ENCODE data around the gene NSMCE3.
A peak's percentile ranks its signal among the peaks of the same experiment; 100 is the strongest.

NSMCE3 gene

DNA sequence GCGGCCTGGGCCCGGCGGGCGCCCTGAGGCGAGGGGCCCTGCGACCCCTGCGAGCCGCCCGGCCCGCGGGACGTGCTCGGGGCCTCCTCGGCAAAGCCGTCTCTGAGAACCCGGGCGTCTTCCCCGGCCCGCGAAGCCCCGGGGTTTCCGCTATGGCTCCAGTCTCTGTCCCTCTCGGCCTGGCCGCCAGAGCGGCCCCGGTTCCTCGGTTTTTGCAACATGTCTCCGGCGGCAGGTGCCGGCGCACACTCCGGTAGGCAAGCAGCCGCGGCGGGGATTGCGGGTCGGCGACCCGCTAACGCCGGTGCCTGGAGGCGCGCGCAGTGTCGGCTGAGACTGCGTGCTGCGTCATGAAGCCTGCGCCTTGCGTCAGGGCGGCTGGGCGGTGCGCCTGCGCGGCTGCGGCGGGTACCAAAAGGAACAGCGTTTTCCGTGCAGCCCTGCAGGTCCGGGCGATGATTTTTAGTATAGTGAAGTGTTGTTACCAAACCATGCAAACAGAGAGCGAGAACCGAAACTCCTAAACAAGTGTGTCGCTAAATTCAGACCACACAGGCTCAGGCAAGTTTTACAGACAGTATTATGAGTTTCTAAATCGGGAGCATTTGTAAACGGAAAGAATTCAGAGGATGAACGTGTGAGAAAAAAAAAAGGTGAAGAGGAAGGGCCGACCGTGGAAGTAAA lies at the start of gene NSMCE3:
NSMCE3 (minus strand) TSS at position 338 of the 684 bp plus-strand sequence; CDS start at position 221, 117 bp downstream.
- DNase-seq (ENCODE audit: low spot score): peak; percentile 92

DNA sequence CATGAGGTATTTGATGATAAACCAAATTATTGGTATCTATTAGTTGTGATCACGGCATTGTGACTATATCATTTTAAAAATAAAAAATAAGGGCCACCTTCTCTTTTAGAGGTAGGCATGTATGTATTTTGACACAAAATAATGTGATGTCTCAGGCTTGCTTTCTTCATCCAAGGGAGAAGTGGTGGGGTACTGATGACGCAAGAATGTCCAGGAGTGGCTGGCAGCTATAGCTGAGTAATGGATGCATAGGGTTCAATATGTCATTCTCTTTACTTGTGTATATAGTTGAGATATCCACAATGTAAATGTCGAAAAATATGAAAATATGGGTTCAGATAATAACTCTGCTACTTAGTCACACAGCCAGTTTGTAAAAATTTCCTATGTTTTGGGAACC lies 46.8 kb upstream of the NSMCE3 start:
- no peak for DNase-seq (ENCODE audit: low spot score)

DNA sequence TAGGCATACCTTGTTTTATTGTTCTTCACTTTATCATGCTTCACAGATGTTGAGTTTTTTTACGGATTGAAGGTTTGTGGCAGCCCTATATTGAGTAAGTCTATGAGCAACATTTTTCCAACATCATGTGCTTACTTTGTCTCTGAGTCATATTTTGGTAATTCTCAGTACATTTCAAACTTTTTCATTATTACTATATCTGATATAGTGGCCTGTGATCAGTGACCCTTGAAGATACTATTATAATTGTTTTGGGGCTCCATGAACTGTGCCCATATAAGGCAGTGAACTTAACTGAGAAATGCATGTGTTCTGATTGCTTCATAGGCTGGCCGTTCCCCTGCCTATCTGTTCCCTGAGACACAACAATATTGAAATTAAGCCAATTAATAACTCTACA lies 42.8 kb upstream of the NSMCE3 start:
- no peak for DNase-seq (ENCODE audit: low spot score)

DNA sequence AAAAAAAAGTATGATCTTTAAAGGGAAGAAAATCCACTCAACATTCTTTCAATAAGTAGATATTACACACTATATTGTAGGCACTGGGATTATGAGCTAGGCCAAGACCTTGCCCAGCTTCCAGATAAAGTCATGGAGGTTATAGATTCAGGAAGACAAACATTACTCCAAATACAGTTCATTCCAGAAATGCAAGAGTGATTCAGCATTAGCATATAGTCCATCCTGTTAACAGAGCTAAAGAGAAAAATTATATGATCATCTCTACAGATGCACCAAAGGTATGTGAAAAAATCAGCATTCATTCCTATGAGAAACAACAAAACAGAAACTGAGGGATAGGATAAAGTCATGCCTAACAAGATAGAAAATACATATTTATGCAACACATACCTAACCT lies 42.1 kb upstream of the NSMCE3 start:
- DNase-seq (ENCODE audit: low spot score): no peak

DNA sequence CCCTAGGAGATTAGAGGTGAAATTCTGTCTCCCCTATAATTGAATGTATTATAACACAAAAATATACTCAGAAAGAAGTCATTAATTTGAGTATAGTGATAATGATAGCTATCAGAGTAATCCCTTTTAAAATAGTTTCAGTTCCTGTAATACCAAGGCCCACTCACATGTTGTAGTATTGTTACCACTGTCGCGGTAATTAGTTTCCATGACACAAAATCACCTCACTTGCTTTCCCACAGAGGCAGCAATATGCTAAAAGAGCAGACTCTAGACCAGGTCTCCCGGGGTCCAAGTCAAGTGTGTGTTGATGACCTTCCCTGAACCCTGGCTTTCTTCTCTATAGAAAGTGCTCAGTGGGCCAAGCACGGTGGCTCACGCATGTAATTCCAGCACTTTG lies 39.5 kb upstream of the NSMCE3 start:
- DNase-seq (ENCODE audit: low spot score): no peak

DNA sequence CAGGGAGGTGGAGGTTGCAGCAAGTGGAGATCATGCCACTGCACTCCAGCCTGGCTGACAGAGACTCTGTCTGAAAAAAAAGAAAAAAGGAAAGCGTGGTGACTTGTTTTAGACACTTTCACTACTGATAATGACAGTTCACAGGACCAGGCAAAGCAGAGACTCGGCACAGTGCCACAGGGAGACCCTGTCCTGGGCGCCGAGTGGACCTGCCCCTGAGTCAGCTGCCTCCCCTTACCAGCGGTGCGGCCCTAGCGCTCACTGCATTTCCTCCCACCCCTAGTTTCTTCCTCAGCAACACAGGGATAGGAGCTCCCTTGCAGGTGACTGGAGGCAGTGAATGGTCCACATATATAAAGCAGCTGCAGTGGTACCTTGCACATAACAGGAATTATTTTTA lies 38.7 kb upstream of the NSMCE3 start:
- DNase-seq (ENCODE audit: low spot score): no peak

DNA sequence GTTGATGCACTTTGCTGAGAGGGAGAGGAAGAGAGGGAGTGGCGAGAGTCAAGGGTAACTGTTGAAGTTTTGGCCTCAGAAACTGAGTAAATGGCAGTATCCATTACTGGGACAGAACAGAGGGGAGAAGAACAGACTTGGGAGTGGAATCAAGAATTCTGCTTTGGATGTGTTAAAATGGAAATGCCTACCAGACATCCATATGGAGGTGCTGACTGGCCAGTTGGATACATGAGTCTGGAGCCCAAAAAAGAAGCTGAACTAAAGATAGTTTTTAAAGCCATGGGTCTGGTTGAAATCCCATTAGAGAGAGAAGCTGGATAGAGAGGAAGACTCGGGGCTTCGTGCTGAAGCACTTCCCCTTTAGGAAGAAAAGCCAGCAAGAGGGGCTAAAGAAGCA lies 35.9 kb upstream of the NSMCE3 start:
- DNase-seq (ENCODE audit: low spot score): no peak

DNA sequence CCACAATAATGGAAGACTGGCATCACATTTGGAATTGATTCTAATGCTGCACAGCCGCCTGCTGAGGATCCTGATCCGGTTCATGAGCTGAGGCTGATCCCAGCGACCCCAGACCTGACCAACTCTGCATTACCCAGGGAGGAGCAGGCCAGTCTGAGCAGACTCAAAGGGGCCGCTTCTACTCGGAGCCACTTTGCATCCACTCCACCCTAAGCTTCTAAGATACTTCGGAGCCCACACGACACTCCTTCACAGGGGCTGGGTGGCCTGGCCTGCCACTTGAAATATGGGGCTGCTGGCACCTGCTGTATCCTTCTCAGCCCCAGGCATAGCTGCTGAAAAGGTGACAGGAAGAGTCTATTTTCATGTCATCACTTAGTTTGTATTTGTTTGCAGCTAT lies 33.2 kb upstream of the NSMCE3 start:
- no peak for DNase-seq (ENCODE audit: low spot score)

DNA sequence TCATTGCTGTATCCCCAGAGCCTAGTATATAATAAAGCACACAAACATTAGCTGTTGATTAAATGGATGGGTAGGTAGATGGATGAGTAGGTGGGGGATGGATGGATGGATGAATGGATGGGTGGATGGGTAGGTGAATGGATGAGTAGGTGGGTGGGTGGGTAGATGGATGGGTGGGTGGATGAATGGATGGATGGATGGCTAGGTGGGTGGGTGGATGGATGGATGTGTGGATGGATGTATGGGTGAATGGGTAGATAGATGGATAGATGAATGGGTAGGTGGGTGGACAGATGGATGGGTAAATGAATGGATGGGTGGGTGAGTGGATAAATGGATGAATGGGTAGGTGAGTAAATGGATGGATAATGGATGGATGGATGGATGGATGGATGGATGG lies 30.2 kb upstream of the NSMCE3 start:
- DNase-seq (ENCODE audit: low spot score): no peak

DNA sequence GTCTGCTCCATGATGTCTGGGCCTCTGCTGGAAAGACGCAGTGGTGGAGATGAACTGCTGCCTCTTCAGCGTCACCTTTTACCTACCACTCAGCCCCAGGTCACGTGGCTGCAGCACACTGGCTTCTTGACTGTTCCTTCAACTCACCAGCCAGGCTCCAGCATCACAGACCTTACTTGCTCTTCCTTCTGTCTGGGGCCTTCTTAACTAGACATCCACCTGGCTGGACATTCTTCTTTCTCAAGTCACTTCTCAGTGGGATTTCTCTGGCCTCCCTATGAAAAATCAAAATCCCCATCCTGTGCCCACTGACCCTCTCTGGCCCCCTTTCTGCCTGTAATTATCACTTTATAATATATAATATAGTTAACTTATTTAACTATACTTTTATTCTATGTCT lies 29.7 kb upstream of the NSMCE3 start:
- no peak for DNase-seq (ENCODE audit: low spot score)

DNA sequence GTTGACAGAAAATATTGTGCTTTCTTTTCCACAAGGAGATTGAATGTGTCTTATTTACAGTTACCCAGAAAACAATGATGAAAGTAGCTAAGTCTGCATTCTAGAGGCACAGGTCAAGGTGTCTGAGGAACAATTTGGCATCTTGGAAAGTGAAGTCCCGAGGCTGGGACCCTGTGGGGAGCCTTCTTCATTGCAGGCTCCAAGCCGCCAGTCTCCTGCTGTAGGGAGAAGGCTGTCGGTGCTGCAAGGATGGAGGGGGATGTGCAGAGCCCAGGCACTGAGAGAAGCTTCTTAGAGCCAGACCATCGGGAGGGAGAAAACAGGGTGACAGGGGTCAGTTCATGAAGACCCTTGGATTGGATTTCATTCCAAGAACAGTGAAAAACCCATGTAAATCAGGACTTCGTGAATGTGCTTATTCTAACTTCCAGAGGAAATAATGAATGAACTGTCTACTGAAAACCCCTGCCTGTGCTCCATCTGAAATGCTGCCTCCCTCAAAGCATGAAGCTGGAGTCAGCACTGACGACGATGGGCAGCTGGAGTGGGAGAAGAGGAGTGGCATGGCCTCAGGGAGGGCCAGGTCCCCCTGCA lies 25.2 kb upstream of the NSMCE3 start:
- DNase-seq (ENCODE audit: low spot score): no peak

DNA sequence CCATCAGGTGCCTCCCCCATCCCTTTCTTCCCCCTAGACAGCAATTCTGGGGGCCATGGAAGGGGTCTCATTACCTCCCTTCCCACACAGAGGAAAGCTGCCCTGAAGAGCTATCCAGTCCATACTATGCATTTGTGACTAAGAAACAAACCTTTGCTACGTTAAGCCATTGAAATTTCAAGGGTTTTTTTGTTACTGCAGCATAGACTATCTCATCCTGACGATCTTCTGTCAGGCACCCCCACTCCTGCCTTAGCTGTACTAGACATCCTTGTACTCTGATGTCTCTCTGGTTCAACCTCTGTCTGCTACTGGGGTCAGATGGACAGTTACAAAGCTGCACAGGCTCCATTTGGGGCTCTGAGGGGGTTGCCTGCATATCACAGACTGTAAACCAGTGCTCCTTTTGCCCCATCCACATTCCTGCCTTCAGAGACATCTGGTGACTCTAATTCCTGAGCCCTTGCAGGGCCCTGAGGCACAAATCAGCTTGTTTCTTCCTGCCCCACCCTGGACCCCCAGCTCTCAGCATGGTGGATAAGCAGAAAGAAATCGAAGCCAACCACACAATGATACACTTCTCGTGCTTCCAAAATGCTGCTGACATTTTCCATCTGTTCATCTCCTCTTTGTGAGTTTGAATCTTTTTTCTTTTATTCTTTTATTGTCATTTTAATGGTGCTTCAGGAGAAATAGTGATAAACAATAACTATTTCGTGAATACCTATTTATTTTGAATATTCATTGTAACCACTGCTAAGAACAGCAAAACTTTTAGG lies 21.6 kb upstream of the NSMCE3 start:
- DNase-seq (ENCODE audit: low spot score): no peak

DNA sequence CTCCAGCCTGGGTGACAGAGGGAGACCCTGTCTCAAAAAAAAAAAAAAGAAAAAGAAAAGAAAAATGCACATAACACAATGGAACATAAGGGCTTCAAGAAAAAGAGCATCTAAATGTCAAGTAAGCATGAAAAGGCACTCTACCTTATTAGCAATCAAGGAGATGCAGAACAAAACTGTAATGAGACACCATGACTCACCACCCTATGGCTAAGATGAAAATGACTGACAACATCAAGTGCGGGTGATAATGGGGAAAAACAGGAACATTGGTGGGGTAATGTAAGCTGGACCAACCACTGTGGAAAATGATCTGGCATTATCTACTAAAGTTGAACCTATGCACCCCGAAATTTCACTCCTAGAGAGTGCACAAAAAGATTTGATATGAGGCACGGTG lies 19.6 kb upstream of the NSMCE3 start:
- DNase-seq (ENCODE audit: low spot score): no peak

DNA sequence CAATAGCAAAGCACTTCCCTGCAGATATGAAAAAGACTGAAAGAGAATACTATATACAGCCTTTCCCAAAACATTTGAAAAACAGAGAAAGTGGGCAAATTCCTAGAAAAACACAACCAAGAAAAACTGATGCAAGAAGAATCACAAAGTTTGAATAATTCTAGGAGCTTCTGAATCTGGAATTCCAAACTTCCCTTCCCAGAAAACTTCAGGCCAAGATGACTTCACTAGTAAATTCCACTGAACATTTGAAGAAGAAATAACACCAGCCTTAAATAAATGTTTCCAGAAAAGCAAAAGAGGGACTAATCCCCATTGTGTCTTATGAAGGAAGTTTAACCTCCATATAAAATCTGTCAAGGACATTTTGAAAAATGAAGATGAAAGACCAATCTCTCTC lies 15.8 kb upstream of the NSMCE3 start:
- no peak for DNase-seq (ENCODE audit: low spot score)

DNA sequence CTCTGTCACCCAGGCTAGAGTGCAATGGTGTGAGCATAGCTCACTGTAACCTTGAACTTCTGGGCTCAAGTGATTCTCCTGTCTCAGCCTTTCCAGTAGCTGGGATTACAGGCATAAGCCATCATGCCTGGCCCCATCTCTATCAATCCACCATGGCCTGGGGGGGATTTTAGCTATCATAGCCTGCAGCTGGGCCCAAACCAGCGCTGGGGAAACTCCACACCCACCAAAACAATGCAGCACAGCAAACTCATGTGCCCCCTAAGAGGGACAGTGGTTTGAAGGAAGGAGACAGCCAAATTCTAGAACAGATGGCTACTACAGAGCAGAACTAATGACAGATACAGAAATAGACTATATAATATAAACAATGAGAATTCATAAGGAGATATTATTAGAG lies 13.8 kb upstream of the NSMCE3 start:
- no peak for DNase-seq (ENCODE audit: low spot score)

DNA sequence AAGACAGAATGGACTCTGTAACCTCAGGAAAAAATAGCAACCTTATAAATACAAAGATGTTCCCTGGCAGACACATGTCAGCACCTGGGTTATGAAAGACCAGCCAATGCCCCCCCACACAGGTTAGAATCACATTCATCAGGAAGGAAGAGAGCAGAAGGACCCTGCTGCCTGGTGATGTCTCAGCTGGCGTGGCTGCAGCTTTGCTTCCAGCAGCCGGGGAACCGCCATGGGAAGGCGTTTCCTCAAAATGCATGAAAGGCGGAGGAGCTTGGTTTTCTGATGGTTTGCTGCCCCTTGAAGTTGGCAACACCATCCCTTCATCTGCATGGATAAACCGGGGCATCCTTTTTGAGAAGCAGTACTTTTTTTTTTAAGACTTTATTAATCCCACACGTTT lies 10.9 kb upstream of the NSMCE3 start:
- no peak for DNase-seq (ENCODE audit: low spot score)

DNA sequence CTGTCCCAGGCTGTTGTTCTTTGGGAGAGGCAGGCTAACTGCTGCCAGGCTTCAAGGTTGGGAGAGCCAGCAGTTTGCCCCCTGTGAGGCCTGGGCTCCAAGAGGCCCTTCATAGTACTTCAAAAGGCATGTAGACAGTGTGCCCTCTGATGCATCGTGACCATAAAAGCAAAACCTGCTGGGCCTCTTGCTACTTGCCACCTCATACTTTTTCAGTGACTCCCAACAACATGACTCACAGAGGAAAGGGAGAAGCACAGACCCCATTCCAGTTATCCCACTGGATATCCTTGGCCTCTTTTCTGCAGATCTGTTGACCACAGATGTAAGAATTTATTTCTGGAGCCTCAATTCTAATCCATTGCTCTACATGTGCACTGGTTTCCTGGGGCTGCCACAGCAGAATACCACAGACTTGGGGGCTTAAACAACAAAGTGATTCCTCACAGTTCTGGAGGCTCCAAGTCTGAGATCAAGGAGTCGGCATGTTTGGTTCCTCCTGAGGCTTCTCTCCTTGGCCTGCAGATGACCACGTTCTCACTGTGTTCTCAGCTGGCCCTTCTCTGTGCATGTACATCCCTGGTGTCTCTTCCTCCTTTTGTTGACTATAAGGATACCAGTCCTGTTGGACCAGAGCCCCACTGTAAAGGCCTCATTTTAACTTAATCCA lies 8.9 kb upstream of the NSMCE3 start:
- DNase-seq (ENCODE audit: low spot score): peak; percentile 31

DNA sequence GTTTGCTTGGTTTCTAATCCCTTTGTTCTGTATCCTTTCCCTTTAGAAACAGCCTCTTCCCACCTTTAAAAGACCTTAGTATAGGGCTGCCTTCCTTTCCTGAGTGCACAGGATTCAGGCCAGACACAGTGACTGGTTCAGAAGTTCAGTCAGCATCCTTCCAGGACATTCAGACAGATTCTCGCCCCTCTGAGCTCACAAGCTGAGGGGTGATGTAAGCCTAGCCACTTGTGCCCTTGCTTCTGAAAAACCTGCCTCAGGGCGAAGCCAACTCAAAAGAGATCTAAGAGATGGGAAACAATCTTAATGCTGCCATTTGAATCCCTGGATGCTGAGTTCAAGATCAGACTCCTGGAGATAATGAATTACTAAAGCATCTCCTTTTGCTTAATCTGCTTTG lies 6.7 kb upstream of the NSMCE3 start:
- no peak for DNase-seq (ENCODE audit: low spot score)

DNA sequence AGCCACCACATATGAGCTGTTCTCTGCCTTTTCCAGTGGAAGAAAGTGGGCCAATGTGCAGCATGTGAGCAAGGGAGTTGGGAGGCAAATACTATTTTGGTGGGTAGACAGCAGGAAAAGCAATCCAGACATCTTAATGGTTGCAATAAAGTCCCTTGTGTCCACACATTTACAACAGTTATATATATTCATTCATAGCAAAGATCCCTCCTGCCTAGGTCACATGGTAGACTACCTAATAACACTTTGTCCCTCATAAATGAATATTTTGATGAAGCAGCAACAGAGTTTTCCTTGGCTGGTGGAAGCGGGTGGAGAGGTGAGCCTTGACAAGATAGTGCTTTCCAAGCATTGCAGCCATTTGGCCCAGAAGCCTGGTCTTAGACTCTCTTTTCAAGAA lies 6.2 kb upstream of the NSMCE3 start:
- DNase-seq (ENCODE audit: low spot score): no peak

DNA sequence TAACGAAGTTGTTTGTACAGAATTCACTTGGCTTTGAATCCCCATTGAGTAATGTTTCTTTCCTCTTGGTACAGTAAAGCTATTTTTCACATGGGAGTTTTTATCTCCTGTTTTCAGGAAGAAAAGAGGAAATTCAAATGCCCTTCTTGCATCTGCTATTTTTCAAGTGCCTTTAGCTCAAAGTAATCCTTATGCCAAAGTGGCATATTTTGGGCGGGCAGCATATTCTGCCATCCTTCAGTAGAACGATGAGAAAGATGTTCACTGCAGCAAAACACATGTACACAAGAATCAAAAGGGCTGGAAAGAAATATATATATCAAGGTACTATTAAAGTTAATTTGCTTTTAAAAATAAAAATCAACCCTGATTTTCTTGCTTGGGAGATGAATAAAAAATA lies 5.3 kb upstream of the NSMCE3 start:
- DNase-seq (ENCODE audit: low spot score): no peak

DNA sequence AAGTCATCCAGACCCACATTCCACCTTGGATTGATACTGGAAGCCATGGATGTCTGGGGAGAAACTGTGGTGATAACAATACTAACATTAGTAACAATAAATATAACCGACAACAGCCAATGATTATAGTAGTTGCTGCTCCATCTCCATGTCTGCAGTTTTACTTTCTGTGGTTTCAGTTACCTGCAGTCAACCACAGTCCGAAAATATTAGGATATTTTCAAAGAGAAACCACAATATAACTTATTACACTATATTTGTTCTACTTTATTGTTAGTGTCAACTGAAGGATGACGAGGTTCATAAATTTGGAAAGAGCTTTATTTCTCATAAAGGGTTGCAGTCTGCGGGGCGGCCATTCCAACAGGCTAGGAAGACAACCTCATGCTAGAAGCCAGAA lies 2.6 kb upstream of the NSMCE3 start:
- no peak for DNase-seq (ENCODE audit: low spot score)

DNA sequence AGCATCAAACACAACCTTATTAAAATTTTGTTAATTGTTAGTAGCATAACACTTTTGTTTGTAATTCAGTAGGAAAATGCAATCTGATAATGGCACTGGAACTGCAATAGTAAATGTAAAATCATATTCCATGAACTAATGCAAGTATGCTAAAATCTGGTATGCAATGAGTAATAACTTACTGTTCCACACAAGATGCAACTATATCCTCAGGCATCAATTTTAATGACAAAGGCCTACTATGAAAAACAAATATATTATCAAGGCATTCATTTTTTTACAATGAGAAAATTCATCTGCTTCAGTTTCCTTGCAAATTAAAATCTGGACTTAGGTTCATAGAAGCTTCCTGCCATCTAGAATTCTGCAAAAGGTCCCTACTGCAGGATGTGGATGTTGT lies 1.4 kb upstream of the NSMCE3 start:
- DNase-seq (ENCODE audit: low spot score): no peak

Data from LoVo (cell line).